ENCODE data around the gene TRPM2. TPM values are rescaled to one million over a fixed set of nuclear protein-coding genes. Genes with fewer than 3 reads are reported as not detected.

Gene TRPM2
- total RNA-seq, 1 experiment from 2014 or later = 0.89 TPM

GRCh38 chr21:44374601-44375280, 21.3 kb downstream of the TRPM2 start:
- no peak for DNase-seq (ENCODE audit: low spot score)

- DNase-seq (ENCODE audit: low spot score) = no peak
Observed at GRCh38 chr21:44375281-44375651, 21.8 kb downstream of the TRPM2 start.

GRCh38 chr21:44375761-44376241, 22.4 kb downstream of the TRPM2 start:
- no peak for DNase-seq (ENCODE audit: low spot score)

DNA sequence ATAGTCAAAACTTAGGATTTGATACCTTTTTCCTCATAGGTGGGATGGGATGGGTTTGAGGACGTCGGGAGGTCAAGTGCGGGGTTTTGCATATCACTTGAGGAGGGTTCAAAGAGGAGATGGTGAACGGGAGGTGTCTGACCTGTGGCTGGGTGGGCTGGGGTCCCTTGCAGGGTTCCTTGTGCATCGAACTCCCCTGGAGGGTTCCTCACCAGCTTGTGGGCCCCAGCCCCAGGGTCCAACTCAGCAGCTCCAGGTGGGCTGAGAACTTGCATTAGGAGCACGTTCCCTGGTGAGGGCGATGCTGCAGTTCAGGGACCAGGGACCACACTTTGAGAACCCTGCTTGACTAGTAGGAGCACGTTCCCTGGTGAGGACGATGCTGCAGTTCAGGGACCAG, 23.2 kb downstream of the TRPM2 start:
- no peak for DNase-seq (ENCODE audit: low spot score)

DNA sequence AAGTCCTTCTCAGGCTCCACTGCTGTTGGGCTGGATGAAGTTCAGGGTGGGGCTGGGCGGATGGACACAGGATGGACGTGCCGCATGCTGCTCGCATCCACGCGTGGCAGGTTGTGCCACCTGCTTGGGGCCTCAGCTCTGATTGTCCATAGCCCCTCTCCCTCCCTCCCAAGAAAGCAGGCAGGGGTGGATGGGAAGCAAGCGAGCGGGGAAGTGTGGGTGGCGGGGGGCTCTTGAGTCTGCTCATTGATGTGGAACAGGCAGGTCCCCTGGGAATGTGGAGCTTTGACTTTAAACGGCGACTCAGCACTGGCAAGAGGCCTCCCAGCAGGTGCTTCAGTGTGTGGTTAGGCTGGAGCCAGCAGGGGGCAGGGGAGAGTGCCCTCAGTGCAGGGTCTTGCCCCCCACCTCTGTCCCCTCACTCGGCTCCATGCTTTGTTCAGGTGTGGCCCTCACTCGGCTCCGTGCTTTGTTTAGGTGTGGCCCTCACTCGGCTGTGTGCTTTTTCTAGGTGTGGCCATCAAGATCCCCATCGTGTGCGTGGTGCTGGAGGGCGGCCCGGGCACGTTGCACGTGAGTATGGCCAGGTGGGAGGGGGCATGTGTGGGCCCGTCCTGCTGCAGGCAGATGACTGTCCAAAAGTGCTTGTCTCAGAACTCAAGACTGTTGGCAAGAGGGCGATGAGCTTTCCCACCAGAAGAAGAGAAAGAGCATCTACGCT, 23.9 kb downstream of the TRPM2 start:
- DNase-seq (ENCODE audit: low spot score) = no peak

DNA sequence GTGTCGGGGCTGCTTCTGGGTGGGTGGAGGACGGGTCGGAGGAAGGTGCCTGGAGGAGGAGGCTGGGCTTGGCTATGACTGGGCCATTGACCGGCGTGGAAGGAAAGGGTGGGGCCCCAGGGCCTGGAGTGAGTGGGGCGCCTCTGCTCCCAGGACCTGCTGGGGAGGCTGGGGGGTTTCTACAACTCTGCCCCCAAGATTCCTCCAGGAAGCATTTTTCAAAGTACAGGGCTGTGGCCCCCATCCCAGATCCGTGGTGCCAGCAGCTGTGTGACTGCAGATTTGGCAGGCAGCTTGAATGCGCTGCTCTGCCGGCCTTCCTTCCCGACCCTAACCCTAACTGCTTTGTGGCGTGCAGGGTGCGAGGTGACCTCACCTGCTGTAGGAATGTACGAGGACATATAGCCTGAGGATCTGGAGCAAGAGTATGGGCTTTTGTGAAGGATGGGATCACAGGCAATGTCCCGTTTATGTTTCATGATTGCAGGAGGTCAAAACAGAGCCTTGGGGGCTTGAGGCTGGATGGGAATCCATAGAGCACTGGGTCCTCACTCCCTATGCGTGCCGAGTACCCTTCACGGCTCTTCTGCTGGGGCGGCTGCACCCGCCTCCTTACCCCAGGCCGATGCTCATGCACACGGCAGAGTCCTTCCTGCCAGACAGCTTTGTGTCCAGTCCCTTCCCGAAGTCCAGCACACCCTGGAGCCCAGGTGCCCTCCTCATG, 24.7 kb downstream of the TRPM2 start:
- DNase-seq (ENCODE audit: low spot score) = no peak

GRCh38 chr21:44378646-44379514, 25.5 kb downstream of the TRPM2 start:
- DNase-seq (ENCODE audit: low spot score) = no peak

DNA sequence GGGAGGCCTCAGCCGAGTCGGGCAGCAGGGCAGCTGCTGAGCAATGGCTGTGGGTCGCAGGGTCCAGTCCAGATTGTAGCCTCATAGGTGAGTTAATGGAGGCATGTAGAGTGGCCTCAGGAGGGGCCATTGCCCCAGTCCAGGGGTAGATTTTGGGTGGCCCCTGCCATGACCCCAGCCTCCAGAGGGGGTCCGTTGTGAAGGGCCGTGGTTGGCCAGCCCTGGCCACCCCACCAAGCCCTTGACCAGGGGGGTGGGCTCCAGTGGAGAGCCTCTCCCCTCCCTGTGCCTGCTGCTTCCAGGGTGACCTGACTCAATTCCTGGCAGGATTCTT, 26.1 kb downstream of the TRPM2 start:
- no peak for DNase-seq (ENCODE audit: low spot score)

DNA sequence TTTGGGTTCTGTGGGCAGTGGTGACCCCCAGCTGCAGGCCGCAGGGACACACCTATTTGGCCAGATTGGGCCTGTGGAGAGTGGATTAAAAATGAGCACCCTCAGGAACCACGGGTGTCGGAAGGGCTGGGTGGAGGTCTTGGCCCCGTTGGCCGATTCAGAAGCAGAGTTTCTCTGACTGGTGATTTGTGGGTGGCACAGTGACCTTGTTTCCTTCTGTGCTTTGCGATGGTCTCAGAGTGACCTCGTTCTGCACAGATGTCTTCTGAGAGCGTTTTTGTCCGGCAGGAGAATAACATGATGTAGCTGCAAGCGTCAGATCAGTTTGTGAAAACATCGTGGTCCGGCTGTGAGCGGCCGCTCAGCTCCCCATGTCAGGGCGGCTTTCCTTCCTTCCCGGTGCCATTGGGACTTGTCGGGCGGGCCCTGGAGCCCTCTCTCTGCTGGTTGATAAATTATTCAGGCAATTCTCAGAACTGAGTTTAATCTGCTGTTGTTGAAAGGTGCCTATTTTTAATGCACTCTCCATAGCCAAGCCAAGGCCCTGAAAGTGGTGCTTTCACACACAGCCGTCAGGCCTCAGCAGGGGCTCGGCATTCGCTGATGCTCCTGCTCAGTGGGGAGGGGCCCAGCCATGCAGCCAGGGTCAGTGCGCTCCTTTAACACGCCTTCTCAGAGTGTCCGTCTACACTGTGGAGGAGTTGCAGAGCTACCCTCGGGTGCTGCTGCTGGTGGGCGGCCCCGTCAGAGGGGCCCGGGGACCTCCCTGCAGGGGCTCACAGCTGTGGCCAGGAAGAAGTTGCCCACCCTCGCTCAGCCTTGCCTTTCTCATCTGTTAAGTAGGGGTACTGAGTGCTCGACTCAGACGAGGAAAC, 26.8 kb downstream of the TRPM2 start:
- no peak for DNase-seq (ENCODE audit: low spot score)

DNA sequence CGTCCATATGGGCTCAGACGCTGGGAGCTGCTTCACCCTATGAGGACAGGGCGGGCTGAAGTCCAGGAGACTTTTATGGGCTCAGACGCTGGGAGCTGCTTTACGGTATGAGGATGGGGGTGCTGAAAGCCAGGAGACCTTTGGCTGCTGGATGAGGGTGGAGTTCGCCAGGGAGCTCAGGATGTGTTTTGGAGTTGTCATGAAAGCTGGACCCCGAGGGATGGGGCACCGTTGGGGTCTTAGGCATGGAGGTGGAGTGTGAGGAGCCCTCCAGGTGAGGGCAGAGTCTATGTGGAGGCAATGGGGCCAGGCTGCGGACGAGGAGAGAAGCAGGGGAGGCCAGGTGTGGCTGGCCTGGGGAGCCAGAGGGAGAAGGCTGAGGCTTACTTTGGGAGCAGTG, 27.5 kb downstream of the TRPM2 start:
- DNase-seq (ENCODE audit: low spot score) = no peak

GRCh38 chr21:44381874-44382273, 28.5 kb downstream of the TRPM2 start:
- DNase-seq (ENCODE audit: low spot score) = no peak

DNA sequence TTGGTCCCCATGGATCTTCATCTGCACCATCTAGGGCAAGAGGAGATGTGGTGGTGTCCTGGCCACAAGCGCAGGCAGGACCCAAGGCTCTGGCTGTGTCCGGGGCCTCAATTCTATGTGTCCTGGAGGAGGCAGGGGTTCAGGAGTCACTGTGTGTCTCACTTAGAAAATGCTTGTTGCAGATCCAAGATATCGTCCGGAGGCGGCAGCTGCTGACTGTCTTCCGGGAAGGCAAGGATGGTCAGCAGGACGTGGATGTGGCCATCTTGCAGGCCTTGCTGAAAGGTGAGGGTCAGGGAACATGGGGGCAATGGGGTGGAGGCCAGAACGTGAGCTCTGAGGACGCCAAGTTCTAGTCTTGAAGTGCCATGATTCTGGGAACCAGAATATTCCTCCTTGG, 29.1 kb downstream of the TRPM2 start:
- no peak for DNase-seq (ENCODE audit: low spot score)

- DNase-seq (ENCODE audit: low spot score) = no peak
Observed at GRCh38 chr21:44383216-44383615, 29.8 kb downstream of the TRPM2 start.

DNA sequence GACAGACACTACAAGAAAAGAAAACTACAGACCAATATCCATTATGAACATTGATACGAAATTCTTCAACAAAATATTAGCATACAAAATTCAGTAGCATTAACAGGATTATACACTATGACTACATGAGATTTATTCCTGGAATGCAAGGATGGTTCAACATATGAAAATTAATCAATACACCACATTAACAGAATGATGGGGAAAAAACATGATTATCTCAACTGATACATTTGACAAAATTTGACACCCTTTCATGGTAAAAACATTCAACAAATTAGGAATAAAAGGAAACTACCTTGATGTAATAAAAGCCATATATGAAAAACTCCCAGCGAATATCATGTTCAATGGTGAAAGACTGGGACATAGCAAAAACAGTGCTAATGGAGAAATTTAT, 31.5 kb downstream of the TRPM2 start:
- no peak for DNase-seq (ENCODE audit: low spot score)

DNA sequence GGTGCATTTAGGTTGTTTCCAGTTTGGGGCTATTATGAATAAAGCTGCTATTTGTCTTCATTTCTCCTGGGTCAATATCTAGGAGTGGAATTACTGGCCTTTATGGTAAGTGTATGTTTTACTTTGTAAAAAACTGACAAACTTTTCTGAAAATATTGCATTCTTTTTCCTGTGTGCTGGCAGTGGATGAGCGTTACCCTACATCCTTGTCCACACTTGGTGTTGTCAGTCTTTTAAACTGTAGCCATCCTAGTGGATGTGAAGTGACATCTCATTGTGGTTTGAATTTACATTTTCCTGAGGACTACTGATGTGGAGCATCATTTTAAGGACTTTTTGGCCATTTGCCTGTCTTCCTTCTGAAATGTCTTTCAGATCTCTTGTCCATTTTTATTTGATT, 35.9 kb downstream of the TRPM2 start:
- DNase-seq (ENCODE audit: low spot score) = no peak

GRCh38 chr21:44390886-44391285, 37.5 kb downstream of the TRPM2 start:
- DNase-seq (ENCODE audit: low spot score) = no peak

DNA sequence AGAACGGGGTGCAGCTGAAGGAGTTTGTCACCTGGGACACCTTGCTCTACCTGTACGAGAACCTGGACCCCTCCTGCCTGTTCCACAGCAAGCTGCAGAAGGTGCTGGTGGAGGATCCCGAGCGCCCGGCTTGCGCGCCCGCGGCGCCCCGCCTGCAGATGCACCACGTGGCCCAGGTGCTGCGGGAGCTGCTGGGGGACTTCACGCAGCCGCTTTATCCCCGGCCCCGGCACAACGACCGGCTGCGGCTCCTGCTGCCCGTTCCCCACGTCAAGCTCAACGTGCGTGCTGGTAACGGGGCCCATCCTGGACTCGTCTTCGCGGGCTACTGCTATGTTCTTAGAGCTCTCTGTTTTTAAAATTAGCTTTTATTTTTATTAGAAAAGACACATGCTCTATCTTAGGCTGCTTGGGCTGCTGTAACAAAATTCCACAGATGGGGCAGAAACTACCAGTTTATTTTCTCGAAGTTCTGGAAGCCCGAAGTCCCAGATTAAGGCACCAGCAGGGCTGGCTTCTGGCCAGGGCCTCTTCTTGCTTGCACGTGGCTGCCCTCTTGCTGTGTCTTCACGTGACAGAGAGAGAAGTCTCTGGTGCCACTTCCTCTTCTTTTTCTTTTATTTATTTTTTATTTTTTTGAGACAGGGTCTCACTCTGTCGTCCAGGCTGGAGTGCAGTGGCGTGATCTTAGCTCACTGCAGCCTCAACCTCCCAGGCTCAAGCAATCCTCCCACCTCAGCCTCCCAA, 38.1 kb downstream of the TRPM2 start:
- DNase-seq (ENCODE audit: low spot score) = no peak

- no peak for DNase-seq (ENCODE audit: low spot score)
Observed at GRCh38 chr21:44392185-44392584, 38.8 kb downstream of the TRPM2 start.

GRCh38 chr21:44392916-44393315, 39.5 kb downstream of the TRPM2 start:
- DNase-seq (ENCODE audit: low spot score) = no peak

- no peak for DNase-seq (ENCODE audit: low spot score)
Observed at GRCh38 chr21:44394733-44395132, 41.3 kb downstream of the TRPM2 start.
